Skeletal muscle tissue (tissue), 4 donors: Measurements from ENCODE around the gene SKI. TPM values are rescaled to one million over a fixed set of nuclear protein-coding genes. Genes with fewer than 3 reads are reported as not detected.
A peak's percentile ranks its signal among the peaks of the same experiment; 100 is the strongest.

Source experiments
- H3K27ac ChIP-seq: one replicate; pipeline ENCODE4 v1.7.0; 2013; ENCODE audit warnings: mild to moderate bottlenecking, low read depth, low read length, inconsistent platforms
- H3K27me3 ChIP-seq, 3 donors: one replicate each; pipeline ENCODE4 v1.7.0; 2013; ENCODE audit warnings: low read length in 3 of 3; ENCODE audit not compliant: control insufficient read depth in 3 of 3, insufficient read depth in 3 of 3
- H3K36me3 ChIP-seq, 3 donors: one replicate each; pipeline ENCODE4 v1.7.0; 2013; ENCODE audit warnings: low read length in 3 of 3; ENCODE audit not compliant: control insufficient read depth in 3 of 3, insufficient read depth in 3 of 3
- H3K4me1 ChIP-seq, 3 donors: one replicate each; pipeline ENCODE4 v1.7.0; 2013; ENCODE audit warnings: low read length in 3 of 3, mild to moderate bottlenecking in 3 of 3; ENCODE audit not compliant: control insufficient read depth in 3 of 3, insufficient read depth in 3 of 3
- H3K4me3 ChIP-seq, 3 donors: one replicate each; pipeline ENCODE4 v1.7.0; 2013; ENCODE audit warnings: low read length in 3 of 3
- H3K9ac ChIP-seq, 3 donors: one replicate each; pipeline ENCODE4 v1.7.0; 2013; ENCODE audit warnings: low read length in 3 of 3, mild to moderate bottlenecking in 3 of 3, moderate library complexity in 2 of 3, low read depth in 1 of 3
- H3K9me3 ChIP-seq, 3 donors: one replicate each; pipeline ENCODE4 v1.7.0; 2013; ENCODE audit warnings: low read length in 3 of 3; ENCODE audit not compliant: control insufficient read depth in 3 of 3
- total RNA-seq: library from RNA; depleted of rRNA; stranded (reverse); fragments of >200 nt; gene quantifications from one replicate; pipeline ENCODE4 v1.2.3, GENCODE V29; 2014
- donor health status: Osteomylitis.

Gene SKI
- total RNA-seq, 1 donor from 2014 or later, result 19.3 TPM

GRCh38 chr1:2269193-2269921 lies 41.2 kb downstream of the SKI start:
- no peak overlapping the region for H3K27ac ChIP-seq
- H3K27me3 ChIP-seq, result no peaks in the 10 kb centered on the region
- no peak overlapping the region for H3K9ac ChIP-seq
- no peaks in the 10 kb centered on the region for H3K9me3 ChIP-seq
- no peak overlapping the region for H3K4me3 ChIP-seq
- no peaks in the 10 kb centered on the region for H3K36me3 ChIP-seq
- H3K4me1 ChIP-seq, result peaks cover 64 to 79% (median 78%) of the 10 kb centered on the region in 3 donors

GRCh38 chr1:2269922-2270259 lies 41.8 kb downstream of the SKI start:
- Histone ChIP-seq H3K36me3 (no peaks in the 10 kb centered on the region), H3K4me1 (peaks cover 69 to 84% (median 83%) of the 10 kb centered on the region in 3 donors), H3K9ac (no peak overlapping the region), H3K9me3 (no peaks in the 10 kb centered on the region), H3K4me3 (no peak overlapping the region), H3K27me3 (no peaks in the 10 kb centered on the region), H3K27ac (peak overlapping the region; percentile 19)

- Histone ChIP-seq H3K4me1 (peaks cover 73 to 88% (median 83%) of the 10 kb centered on the region in 3 donors), H3K9me3 (no peaks in the 10 kb centered on the region), H3K36me3 (no peaks in the 10 kb centered on the region), H3K4me3 (no peak overlapping the region), H3K27me3 (no peaks in the 10 kb centered on the region), H3K27ac (peak overlapping the region; percentile 19), H3K9ac (peak overlapping the region in 2 of 3 donors; percentile 25 to 51)
Measured at GRCh38 chr1:2270260-2271100, 42.4 kb downstream of the SKI start.

GRCh38 chr1:2271211-2271721 lies 43.1 kb downstream of the SKI start:
- Histone ChIP-seq H3K27ac (no peak overlapping the region), H3K4me3 (no peak overlapping the region), H3K9ac (peak overlapping the region in 2 of 3 donors; percentile 12 to 25), H3K36me3 (no peaks in the 10 kb centered on the region), H3K27me3 (no peaks in the 10 kb centered on the region), H3K9me3 (no peaks in the 10 kb centered on the region), H3K4me1 (peaks cover 80 to 91% (median 86%) of the 10 kb centered on the region in 3 donors)

GRCh38 chr1:2271841-2272655 lies 43.9 kb downstream of the SKI start:
- Histone ChIP-seq H3K36me3 (no peaks in the 10 kb centered on the region), H3K4me1 (peaks cover 78 to 91% (median 86%) of the 10 kb centered on the region in 3 donors)

GRCh38 chr1:2272686-2273400 lies 44.7 kb downstream of the SKI start:
- Histone ChIP-seq H3K9ac (peak overlapping the region in 1 of 3 donors; percentile 40), H3K4me3 (no peak overlapping the region), H3K27ac (no peak overlapping the region)

More at GRCh38 chr1:2271841-2272655, 43.9 kb downstream of the SKI start:
- Histone ChIP-seq H3K27me3 (no peaks in the 10 kb centered on the region), H3K9me3 (no peaks in the 10 kb centered on the region), H3K4me3 (no peak overlapping the region), H3K9ac (peak overlapping the region in 1 of 3 donors; percentile 16), H3K27ac (no peak overlapping the region)

GRCh38 chr1:2273401-2274090 lies 45.4 kb downstream of the SKI start:
- Histone ChIP-seq H3K9ac (peak overlapping the region in 1 of 3 donors; percentile 40), H3K36me3 (peaks cover 3 to 4% (median 4%) of the 10 kb centered on the region in 3 donors), H3K27me3 (no peaks in the 10 kb centered on the region), H3K4me1 (peaks cover 77 to 90% (median 82%) of the 10 kb centered on the region in 3 donors), H3K27ac (no peak overlapping the region), H3K4me3 (no peak overlapping the region), H3K9me3 (no peaks in the 10 kb centered on the region)

More at GRCh38 chr1:2272686-2273400, 44.7 kb downstream of the SKI start:
- Histone ChIP-seq H3K36me3 (peaks cover 3 to 4% (median 4%) of the 10 kb centered on the region in 3 donors), H3K9me3 (no peaks in the 10 kb centered on the region), H3K4me1 (peaks cover 76 to 90% (median 84%) of the 10 kb centered on the region in 3 donors), H3K27me3 (no peaks in the 10 kb centered on the region)

GRCh38 chr1:2274231-2274928 lies 46.3 kb downstream of the SKI start:
- Histone ChIP-seq H3K9me3 (no peaks in the 10 kb centered on the region), H3K9ac (peak overlapping the region in 1 of 3 donors; percentile 16), H3K27me3 (no peaks in the 10 kb centered on the region), H3K4me1 (peaks cover 85 to 90% (median 86%) of the 10 kb centered on the region in 3 donors), H3K27ac (peak overlapping the region; percentile 36), H3K36me3 (peaks cover 3 to 4% (median 4%) of the 10 kb centered on the region in 3 donors), H3K4me3 (no peak overlapping the region)
